GM12865 (cell line): Measurements from ENCODE around the gene CDKAL1.

Experiments used
- DNase-seq: peaks from one replicate; pipeline ENCODE4 v3.0.0; 2010; ENCODE audit warnings: low read depth
- H3K4me3 ChIP-seq: 2 replicates; pipeline ENCODE4 v1.5.1; 2011; ENCODE audit warnings: mild to moderate bottlenecking, low read depth, low read length, control low read depth
- TF ChIP-seq, protein P1 (sequence below): IDR thresholded peaks from 2 replicates; pipeline ENCODE4 v1.5.1; 2011; ENCODE audit warnings: low read length, control low read depth, low read depth, inconsistent platforms; ENCODE audit not compliant: insufficient read depth; ENCODE audit errors: missing control alignments

Gene CDKAL1

DNA sequence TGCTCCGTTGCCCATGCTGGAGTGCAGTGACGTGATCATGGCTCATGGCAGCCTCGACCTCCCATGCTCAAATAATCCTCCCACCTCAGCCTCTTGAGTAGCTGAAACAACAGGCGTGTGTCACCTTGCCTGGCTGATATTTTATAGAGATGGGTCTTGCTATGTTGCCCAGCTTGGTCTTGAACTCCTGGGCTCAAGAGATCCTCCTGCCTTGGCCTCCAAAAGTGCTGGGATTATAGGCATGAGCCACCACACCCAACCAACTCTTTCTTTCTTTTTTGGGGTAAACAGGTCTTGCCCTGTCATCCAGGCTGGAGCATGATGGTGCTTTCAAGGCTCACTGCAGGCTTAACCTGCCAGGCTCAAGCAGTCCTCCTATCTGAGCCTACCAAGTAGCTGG, 266.4 kb downstream of the CDKAL1 start:
- no peak overlapping the region for H3K4me3 ChIP-seq
- DNase-seq, result no peak
- TF ChIP-seq, protein P1, sequence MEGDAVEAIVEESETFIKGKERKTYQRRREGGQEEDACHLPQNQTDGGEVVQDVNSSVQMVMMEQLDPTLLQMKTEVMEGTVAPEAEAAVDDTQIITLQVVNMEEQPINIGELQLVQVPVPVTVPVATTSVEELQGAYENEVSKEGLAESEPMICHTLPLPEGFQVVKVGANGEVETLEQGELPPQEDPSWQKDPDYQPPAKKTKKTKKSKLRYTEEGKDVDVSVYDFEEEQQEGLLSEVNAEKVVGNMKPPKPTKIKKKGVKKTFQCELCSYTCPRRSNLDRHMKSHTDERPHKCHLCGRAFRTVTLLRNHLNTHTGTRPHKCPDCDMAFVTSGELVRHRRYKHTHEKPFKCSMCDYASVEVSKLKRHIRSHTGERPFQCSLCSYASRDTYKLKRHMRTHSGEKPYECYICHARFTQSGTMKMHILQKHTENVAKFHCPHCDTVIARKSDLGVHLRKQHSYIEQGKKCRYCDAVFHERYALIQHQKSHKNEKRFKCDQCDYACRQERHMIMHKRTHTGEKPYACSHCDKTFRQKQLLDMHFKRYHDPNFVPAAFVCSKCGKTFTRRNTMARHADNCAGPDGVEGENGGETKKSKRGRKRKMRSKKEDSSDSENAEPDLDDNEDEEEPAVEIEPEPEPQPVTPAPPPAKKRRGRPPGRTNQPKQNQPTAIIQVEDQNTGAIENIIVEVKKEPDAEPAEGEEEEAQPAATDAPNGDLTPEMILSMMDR, result no peak

DNA sequence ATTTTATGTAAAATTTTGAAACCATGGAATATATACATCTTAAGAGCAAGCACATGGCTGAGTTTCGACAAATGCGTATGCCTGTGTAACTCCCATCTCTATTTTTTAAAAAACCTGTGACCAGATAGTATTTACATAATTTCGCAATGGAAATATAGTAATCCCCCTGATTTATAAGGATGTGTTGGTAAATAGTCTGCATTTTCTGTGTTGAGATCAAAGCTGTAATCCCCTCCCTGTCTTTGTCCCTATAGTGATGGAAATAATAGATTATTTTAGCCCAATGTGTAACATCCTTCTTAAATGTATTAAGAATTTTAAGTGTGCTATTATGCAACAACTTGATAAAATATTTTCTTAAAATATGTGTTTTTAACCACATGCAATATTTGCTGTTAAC, 267.3 kb downstream of the CDKAL1 start:
- TF ChIP-seq, protein P1, result no peak
- no peak for DNase-seq
- no peak overlapping the region for H3K4me3 ChIP-seq

- TF ChIP-seq, protein P1, result no peak
- DNase-seq, result no peak
Observed at GRCh38 chr6:20802596-20802995, 268.3 kb downstream of the CDKAL1 start.

DNA sequence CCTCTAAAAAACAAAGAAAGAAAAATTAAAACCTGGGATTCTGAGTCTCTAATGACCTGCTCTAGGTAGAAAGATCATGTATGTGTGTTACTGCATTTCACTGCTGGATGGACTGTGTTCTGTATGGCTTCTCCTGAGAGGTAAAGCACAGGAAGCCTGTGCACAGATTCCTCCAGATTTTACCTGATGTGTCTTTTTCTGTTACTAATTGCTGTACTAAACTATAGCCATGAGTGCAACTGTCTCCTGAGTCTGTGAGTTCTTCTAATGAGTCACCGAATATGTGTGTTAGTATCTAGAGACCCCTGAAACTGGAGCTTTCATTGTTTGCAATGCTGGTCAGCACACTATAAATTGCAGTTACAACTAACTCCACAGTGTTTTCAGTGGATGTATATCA, 270.8 kb downstream of the CDKAL1 start:
- TF ChIP-seq, protein P1, result no peak
- peak; percentile 30 for DNase-seq
- H3K4me3 ChIP-seq, result no peak overlapping the region

More at GRCh38 chr6:20802596-20802995, 268.3 kb downstream of the CDKAL1 start:
- no peak overlapping the region for H3K4me3 ChIP-seq

DNA sequence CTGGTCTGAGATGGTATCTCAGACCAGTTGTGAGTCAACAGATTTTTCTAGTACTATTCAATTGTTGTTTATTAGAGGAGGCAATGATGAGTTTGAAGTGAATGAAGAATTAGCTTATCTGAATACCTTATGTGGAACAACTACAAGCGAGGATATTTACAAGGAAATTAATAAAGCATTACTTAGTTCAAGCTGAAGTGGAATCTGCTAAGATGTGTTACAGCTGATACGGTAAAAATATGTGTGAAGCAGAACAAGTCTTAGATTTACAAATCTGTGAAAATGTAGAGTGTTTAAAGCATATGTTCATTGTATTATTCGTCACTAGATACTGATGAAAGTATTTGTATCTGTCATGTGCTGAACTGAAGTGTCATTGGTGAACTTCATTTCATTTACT, 272.4 kb downstream of the CDKAL1 start:
- no peak for DNase-seq
- TF ChIP-seq, protein P1, result no peak
- H3K4me3 ChIP-seq, result no peak overlapping the region

DNA sequence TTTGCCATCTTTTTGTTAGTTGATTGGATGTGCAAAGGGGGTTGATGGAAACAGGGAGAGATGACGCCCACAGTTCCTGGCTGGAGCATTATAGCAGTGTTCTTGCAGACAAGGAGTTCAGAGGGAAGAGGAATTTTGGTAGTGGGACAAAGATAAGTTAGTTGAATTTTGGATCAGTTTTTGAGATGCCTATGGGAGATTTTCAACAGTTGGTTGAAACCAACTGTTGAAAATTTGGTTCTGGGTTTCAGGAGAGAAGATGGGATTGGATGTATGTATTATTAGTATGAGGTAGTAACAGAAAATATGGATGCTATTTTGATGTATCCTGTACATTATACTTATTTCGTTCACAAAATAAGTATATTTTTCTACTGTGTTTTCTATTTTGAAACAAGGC, 274.2 kb downstream of the CDKAL1 start:
- TF ChIP-seq, protein P1, result no peak
- DNase-seq, result no peak
- no peak overlapping the region for H3K4me3 ChIP-seq

- DNase-seq, result no peak
- TF ChIP-seq, protein P1, result no peak
- H3K4me3 ChIP-seq, result no peak overlapping the region
Observed at GRCh38 chr6:20808924-20809323, 274.7 kb downstream of the CDKAL1 start.
